Measurements from ENCODE around the gene PRKCD.

Gene PRKCD

DNA sequence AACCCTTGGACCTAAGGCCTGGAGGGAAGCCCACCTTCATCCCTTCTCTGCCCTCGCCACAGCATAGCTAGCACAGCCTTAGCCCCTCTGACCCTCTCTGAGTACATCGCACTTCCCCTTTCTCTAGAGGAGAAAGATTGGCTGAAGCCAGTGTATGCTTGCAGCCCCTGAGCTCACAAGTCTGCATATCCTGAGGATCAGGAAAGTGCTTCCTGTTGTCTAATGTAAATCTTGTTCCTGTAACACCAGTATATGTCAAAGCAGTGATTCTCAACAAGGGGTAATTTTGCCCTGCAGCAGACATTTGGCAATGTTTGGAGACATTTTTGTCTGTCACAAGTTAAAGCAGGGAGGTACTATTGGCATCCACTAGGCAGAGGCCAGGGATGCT lies 2.2 kb upstream of the PRKCD start:
- TF ChIP-seq, protein P1, sequence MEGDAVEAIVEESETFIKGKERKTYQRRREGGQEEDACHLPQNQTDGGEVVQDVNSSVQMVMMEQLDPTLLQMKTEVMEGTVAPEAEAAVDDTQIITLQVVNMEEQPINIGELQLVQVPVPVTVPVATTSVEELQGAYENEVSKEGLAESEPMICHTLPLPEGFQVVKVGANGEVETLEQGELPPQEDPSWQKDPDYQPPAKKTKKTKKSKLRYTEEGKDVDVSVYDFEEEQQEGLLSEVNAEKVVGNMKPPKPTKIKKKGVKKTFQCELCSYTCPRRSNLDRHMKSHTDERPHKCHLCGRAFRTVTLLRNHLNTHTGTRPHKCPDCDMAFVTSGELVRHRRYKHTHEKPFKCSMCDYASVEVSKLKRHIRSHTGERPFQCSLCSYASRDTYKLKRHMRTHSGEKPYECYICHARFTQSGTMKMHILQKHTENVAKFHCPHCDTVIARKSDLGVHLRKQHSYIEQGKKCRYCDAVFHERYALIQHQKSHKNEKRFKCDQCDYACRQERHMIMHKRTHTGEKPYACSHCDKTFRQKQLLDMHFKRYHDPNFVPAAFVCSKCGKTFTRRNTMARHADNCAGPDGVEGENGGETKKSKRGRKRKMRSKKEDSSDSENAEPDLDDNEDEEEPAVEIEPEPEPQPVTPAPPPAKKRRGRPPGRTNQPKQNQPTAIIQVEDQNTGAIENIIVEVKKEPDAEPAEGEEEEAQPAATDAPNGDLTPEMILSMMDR (IDR thresholded peaks at IDR 0.05; ENCODE audit: extremely low read depth, missing control alignments): no peak
- DNase-seq (ENCODE audit: low spot score): no peak

DNA sequence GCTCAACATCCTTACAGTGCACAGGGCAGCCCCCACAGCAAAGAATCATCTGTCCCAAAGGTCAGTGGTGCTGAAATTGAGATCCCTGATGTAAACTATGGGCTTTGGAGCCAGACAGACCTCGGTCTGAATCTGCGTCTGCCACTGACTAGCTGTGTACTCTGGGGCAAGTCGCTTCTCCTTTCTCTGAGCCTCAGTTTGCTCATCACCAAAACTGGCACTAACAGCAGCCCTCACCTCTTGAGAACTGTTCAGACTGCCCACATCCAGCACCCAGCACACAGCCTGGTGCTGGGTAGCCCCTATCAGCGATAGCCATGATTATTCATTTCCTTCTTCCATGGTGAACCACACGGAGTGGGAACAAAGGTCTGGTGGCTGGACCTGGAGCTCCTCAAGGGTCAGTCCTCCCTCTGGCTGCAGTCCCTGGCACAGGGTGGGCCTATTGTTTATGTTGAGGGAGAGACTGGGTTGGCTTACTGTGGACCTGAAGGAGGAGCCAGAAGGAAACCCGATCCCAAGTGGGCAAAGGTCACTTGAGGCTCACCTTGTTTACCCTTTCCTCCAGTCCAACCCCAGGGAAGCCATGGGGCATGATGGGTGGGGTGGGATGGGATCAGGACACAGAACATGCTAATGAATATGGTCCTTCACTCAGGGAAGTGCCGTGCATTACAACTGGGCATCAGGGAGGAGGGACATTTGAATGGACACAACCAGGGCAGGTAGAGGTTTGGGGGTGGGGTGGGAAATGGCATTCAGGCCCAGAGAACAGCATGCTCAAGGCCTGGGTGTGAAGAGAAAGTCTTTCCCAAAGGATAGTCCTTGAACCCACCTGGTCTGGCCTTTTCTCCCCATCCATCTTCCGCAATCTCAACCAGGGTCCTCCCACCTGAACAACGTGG lies 1.6 kb upstream of the PRKCD start:
- TF ChIP-seq, protein P1 (IDR thresholded peaks at IDR 0.05; ENCODE audit: extremely low read depth, missing control alignments): no peak
- no peak for DNase-seq (ENCODE audit: low spot score)

DNA sequence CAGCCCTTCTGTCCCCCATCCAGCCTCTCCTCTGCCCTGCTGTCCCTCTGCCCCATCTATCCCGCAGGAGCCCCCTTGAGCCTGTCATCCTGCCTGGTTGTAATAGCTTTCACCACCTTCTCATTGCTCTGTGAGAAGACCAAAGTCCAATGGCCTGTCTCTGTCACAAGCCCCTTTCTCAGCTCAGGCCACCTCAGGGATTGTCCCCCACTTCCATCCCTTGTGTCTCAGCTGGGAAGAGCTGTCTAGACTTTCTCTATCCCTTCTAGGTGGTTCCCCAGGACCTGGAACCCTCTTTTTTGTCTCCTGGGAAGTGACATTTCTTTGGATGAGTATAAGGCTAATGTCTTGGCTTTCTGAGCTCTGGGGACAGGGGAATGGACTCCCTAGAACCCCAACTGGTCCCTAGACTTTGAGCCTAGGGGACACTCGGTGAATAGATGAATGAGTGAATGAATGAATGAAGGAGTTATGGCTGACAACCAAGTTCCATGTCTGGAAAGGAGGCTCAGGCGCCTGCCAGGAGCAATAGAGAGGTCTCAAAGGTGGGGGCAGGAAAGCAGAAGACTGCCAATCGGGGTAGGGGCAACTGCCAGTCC lies 849 bp upstream of the PRKCD start:
- no peak for DNase-seq (ENCODE audit: low spot score)
- TF ChIP-seq, protein P1 (IDR thresholded peaks at IDR 0.05; ENCODE audit: extremely low read depth, missing control alignments): no peak

DNA sequence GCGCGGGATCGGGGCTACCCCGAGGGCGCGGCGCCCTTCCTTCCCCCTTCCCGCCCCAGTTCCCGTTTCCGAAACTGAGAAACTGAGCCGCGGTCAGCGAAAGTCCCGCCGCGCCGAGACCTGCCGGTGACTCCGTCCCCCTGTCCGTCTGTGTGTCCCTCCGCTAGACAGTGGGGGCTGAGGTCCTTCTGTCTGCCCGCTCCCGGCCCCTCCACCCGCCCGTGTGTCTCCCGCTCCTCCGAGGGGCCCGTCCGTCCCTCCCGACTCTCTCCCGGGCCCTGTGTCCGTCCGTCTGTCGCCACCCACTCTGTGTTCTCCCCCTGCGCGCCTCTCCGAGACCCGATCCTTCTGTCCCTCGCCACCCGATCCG lies 426 bp downstream of the PRKCD start:
- TF ChIP-seq, protein P1 (IDR thresholded peaks at IDR 0.05; ENCODE audit: extremely low read depth, missing control alignments): no peak
- peak; percentile 63 for DNase-seq (ENCODE audit: low spot score)

DNA sequence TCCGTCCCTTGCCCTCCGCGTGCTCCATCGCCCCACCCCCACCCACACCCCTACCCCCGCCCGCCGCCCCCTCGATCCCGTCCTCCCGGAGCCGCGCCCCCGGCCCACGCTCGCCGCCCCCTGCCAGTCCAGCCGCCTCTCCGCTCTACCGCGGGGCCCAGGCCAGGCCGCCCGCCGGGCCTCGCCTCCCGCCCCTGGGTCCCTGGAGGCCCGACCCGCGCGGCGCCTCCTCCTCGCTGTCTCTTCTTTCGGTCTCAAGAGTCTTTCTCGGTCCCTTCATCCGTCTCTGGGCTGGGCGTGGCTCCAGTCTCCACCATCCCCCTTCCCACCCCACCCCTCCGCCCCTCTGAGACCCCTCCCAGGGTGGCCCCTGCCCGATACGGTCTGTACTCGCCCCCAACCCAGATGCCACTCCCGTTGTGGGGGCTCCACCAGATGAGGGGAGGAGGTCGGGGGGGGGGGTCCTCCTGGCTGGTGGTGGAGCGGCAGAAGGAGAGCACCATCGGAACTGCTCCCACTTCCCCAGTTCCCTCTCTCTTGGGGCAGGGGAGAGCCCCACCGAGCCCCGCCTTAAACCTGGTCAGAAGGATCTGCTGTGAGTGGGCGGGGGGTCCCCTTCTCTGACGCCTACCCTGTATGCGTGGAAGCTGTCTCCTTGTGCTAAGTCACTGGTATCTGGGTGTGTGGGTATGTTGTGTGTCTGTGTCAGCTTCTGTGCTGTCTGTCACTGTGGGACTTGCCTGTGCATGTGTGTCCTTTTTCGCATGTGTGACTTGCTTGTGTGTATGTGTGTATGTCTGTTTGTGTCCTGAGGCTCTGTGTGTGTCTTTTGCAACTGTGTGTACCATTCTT lies 1.0 kb downstream of the PRKCD start:
- DNase-seq (ENCODE audit: low spot score): peak; percentile 86
- TF ChIP-seq, protein P1 (IDR thresholded peaks at IDR 0.05; ENCODE audit: extremely low read depth, missing control alignments): no peak

DNA sequence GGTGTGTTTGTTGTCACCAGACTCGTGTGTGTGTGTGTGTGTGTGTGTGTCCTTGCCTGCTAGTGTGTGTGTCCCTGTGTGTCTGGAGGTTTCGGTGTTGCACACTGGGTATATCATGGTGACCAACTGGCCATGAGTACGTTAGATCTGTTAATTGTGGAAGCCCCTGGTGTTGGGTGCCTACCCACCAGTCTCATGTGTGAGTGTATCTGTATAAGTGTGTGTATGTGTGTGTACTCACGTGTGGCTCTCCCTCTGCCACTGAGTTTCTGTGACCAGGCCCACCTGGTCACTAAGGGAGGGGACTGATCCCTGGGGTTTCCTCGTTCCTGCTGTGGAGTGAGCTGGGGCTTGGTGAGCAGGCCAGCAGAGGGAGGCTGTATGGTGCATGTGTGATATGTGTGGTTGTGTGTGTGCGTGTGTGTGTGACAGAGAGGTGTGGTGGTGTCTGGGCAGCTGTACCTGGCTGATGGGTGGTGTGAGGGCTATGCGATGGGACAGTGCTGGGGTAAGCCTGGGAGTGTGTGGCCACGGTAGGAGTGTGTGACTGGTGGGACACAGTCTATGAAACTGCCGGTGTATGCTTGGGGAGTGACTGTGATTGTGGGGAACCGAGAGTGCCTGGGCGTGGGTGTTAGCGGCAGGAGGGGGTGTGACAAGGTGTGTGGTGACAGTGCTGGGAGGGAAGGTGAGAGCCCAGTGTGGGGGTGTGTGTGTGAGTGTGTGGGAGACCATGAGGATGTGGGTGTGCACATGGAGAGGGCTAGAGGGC lies 1.8 kb downstream of the PRKCD start:
- TF ChIP-seq, protein P1 (IDR thresholded peaks at IDR 0.05; ENCODE audit: extremely low read depth, missing control alignments): no peak
- peak; percentile 63 for DNase-seq (ENCODE audit: low spot score)

Data from GM20000 (cell line).